HepG2 (cell line): ENCODE data around the gene FAM118A. TPM values are rescaled to one million over a fixed set of nuclear protein-coding genes. Genes with fewer than 3 reads are reported as not detected.
A peak's percentile ranks its signal among the peaks of the same experiment; 100 is the strongest.

Source experiments
- BCL6 ChIP-seq: IDR thresholded peaks from 2 replicates; pipeline ENCODE4 v1.6.1; 2016; ENCODE audit warnings: missing genetic modification reagents, missing compliant biosample characterization
- EEA1 ChIP-seq: sonication (generic); formaldehyde crosslinking; IDR thresholded peaks from 2 replicates; pipeline ENCODE4 v1.5.1; 2020; ENCODE audit warnings: mild to moderate bottlenecking, missing genetic modification reagents, borderline replicate concordance
- FOXC1 ChIP-seq: sonication (generic); formaldehyde crosslinking; IDR thresholded peaks from 2 replicates; pipeline ENCODE4 v1.8.0; 2022; ENCODE audit warnings: mild to moderate bottlenecking, missing genetic modification reagents, borderline replicate concordance
- FOXK1 ChIP-seq: sonication (generic); formaldehyde crosslinking; IDR thresholded peaks from 2 replicates; pipeline ENCODE4 v1.4.0; 2020; ENCODE audit warnings: low read depth, missing genetic modification reagents, borderline replicate concordance
- YEATS2 ChIP-seq: sonication (generic); formaldehyde crosslinking; IDR thresholded peaks from 2 replicates; pipeline ENCODE4 v1.4.0; 2020; ENCODE audit warnings: missing genetic modification reagents, borderline replicate concordance
- ZNF326 ChIP-seq: sonication (generic); formaldehyde crosslinking; IDR thresholded peaks from 2 replicates; pipeline ENCODE4 v1.4.0; 2020; ENCODE audit warnings: missing genetic modification reagents, borderline replicate concordance
- ZNF549 ChIP-seq: sonication (generic); formaldehyde crosslinking; IDR thresholded peaks from 2 replicates; pipeline ENCODE4 v1.5.0; 2020; ENCODE audit warnings: missing genetic modification reagents
- ZNF616 ChIP-seq: sonication (generic); formaldehyde crosslinking; IDR thresholded peaks from 2 replicates; pipeline ENCODE4 v1.5.0; 2020; ENCODE audit warnings: low read depth, mild to moderate bottlenecking, missing genetic modification reagents
- ZNF737 ChIP-seq: sonication (generic); formaldehyde crosslinking; IDR thresholded peaks from 2 replicates; pipeline ENCODE4 v1.5.0; 2020; ENCODE audit warnings: missing genetic modification reagents, mild to moderate bottlenecking, borderline replicate concordance
- ZNF878 ChIP-seq: sonication (generic); formaldehyde crosslinking; IDR thresholded peaks from 2 replicates; pipeline ENCODE4 v1.8.1; 2023; ENCODE audit warnings: mild to moderate bottlenecking, missing genetic modification reagents, moderate library complexity
- polyA plus RNA-seq, 8 experiments: library from polyadenylated mRNA; depleted of rRNA in 3 of 8; stranded (reverse) in 7 of 8; unstranded in 1 of 8; fragments of >200 nt; fragmentation: Illumina TruSeq in 4 of 8; extraction: Trizol in 4 of 8; gene quantifications; 2 replicates each; pipeline versions ENCODE4 v1.2.1 to v1.2.3, GENCODE V29; 2011 to 2016; ENCODE audit warnings: low read depth in 4 of 8, missing spikeins in 1 of 8, mixed read lengths in 1 of 8; ENCODE audit not compliant: insufficient read depth in 1 of 8
- total RNA-seq, 5 experiments: library from RNA; depleted of rRNA; stranded (reverse); fragments of >200 nt; fragmentation: Illumina TruSeq; extraction: Trizol; gene quantifications; 2 replicates each; pipeline ENCODE4 v1.2.3, GENCODE V29; 2016; ENCODE audit warnings: low read depth in 1 of 5
- TF ChIP-seq, protein P1 (sequence below): sonication (generic); formaldehyde crosslinking; conservative IDR thresholded peaks from 2 replicates; pipeline ENCODE4 v1.4.0; 2020; ENCODE audit warnings: mild to moderate bottlenecking, missing genetic modification reagents, moderate library complexity
- TF ChIP-seq, protein P2 (sequence below): IDR thresholded peaks from 2 replicates; pipeline ENCODE4 v1.6.1; 2016
- TF ChIP-seq, protein P3 (sequence below): sonication (generic); formaldehyde crosslinking; IDR thresholded peaks from 2 replicates; pipeline ENCODE4 v1.5.0; 2020; ENCODE audit warnings: mild to moderate bottlenecking, missing genetic modification reagents
- TF ChIP-seq, protein P4 (sequence below): sonication (generic); formaldehyde crosslinking; IDR thresholded peaks from 2 replicates; pipeline ENCODE4 v1.4.0; 2020; ENCODE audit warnings: mild to moderate bottlenecking, missing genetic modification reagents
- TF ChIP-seq, protein P5 (sequence below): sonication (generic); formaldehyde crosslinking; IDR thresholded peaks from 2 replicates; pipeline ENCODE4 v1.5.1; 2020; ENCODE audit warnings: missing genetic modification reagents, mild to moderate bottlenecking, borderline replicate concordance

The FAM118A gene
- total and polyA plus RNA-seq, 2 of the 13 experiments (the other 11 are each of a cell fraction or from before 2014, with no cell fraction given): 36.7 to 48.2 TPM

DNA sequence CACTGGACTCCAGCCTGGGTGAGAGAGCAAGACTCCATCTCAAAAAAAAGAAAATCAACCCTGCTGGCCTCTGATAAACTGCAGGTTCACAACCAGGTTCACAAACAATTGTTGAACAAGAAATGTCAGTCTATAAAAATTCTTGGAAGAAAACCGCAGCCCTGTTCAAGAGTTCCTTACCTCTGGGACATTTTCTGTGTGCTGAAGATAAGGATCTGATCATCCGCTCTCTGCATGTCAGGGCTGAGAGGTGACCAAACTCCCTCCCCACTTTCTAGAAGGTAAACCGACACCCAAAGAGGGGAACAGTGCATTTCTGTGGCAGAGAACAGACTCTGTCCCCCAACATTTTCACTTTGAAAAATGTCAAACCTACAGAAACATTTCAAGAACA lies 29.1 kb upstream of the FAM118A start (continued):
- TF ChIP-seq, protein P1, sequence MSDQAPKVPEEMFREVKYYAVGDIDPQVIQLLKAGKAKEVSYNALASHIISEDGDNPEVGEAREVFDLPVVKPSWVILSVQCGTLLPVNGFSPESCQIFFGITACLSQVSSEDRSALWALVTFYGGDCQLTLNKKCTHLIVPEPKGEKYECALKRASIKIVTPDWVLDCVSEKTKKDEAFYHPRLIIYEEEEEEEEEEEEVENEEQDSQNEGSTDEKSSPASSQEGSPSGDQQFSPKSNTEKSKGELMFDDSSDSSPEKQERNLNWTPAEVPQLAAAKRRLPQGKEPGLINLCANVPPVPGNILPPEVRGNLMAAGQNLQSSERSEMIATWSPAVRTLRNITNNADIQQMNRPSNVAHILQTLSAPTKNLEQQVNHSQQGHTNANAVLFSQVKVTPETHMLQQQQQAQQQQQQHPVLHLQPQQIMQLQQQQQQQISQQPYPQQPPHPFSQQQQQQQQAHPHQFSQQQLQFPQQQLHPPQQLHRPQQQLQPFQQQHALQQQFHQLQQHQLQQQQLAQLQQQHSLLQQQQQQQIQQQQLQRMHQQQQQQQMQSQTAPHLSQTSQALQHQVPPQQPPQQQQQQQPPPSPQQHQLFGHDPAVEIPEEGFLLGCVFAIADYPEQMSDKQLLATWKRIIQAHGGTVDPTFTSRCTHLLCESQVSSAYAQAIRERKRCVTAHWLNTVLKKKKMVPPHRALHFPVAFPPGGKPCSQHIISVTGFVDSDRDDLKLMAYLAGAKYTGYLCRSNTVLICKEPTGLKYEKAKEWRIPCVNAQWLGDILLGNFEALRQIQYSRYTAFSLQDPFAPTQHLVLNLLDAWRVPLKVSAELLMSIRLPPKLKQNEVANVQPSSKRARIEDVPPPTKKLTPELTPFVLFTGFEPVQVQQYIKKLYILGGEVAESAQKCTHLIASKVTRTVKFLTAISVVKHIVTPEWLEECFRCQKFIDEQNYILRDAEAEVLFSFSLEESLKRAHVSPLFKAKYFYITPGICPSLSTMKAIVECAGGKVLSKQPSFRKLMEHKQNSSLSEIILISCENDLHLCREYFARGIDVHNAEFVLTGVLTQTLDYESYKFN (CRISPR knock-in tag): no peak
- TF ChIP-seq, protein P2, sequence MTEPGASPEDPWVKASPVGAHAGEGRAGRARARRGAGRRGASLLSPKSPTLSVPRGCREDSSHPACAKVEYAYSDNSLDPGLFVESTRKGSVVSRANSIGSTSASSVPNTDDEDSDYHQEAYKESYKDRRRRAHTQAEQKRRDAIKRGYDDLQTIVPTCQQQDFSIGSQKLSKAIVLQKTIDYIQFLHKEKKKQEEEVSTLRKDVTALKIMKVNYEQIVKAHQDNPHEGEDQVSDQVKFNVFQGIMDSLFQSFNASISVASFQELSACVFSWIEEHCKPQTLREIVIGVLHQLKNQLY: peak; percentile 87
- TF ChIP-seq BCL6 (peak; percentile 55; the same call in 1 of the 2 replicates), ZNF616 (no peak), ZNF878 (CRISPR knock-in tag) (no peak), ZNF549 (CRISPR knock-in tag) (no peak), FOXC1 (CRISPR knock-in tag) (no peak), ZNF737 (CRISPR knock-in tag) (no peak), EEA1 (no peak), FOXK1 (CRISPR knock-in tag) (no peak), YEATS2 (peak; percentile 29; the same call in 1 of the 2 replicates), ZNF326 (CRISPR knock-in tag) (no peak)
- TF ChIP-seq, protein P3, sequence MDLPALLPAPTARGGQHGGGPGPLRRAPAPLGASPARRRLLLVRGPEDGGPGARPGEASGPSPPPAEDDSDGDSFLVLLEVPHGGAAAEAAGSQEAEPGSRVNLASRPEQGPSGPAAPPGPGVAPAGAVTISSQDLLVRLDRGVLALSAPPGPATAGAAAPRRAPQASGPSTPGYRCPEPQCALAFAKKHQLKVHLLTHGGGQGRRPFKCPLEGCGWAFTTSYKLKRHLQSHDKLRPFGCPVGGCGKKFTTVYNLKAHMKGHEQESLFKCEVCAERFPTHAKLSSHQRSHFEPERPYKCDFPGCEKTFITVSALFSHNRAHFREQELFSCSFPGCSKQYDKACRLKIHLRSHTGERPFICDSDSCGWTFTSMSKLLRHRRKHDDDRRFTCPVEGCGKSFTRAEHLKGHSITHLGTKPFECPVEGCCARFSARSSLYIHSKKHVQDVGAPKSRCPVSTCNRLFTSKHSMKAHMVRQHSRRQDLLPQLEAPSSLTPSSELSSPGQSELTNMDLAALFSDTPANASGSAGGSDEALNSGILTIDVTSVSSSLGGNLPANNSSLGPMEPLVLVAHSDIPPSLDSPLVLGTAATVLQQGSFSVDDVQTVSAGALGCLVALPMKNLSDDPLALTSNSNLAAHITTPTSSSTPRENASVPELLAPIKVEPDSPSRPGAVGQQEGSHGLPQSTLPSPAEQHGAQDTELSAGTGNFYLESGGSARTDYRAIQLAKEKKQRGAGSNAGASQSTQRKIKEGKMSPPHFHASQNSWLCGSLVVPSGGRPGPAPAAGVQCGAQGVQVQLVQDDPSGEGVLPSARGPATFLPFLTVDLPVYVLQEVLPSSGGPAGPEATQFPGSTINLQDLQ (CRISPR knock-in tag): no peak
- TF ChIP-seq, protein P4, sequence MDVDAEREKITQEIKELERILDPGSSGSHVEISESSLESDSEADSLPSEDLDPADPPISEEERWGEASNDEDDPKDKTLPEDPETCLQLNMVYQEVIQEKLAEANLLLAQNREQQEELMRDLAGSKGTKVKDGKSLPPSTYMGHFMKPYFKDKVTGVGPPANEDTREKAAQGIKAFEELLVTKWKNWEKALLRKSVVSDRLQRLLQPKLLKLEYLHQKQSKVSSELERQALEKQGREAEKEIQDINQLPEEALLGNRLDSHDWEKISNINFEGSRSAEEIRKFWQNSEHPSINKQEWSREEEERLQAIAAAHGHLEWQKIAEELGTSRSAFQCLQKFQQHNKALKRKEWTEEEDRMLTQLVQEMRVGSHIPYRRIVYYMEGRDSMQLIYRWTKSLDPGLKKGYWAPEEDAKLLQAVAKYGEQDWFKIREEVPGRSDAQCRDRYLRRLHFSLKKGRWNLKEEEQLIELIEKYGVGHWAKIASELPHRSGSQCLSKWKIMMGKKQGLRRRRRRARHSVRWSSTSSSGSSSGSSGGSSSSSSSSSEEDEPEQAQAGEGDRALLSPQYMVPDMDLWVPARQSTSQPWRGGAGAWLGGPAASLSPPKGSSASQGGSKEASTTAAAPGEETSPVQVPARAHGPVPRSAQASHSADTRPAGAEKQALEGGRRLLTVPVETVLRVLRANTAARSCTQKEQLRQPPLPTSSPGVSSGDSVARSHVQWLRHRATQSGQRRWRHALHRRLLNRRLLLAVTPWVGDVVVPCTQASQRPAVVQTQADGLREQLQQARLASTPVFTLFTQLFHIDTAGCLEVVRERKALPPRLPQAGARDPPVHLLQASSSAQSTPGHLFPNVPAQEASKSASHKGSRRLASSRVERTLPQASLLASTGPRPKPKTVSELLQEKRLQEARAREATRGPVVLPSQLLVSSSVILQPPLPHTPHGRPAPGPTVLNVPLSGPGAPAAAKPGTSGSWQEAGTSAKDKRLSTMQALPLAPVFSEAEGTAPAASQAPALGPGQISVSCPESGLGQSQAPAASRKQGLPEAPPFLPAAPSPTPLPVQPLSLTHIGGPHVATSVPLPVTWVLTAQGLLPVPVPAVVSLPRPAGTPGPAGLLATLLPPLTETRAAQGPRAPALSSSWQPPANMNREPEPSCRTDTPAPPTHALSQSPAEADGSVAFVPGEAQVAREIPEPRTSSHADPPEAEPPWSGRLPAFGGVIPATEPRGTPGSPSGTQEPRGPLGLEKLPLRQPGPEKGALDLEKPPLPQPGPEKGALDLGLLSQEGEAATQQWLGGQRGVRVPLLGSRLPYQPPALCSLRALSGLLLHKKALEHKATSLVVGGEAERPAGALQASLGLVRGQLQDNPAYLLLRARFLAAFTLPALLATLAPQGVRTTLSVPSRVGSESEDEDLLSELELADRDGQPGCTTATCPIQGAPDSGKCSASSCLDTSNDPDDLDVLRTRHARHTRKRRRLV (CRISPR knock-in tag): no peak
- TF ChIP-seq, protein P5, sequence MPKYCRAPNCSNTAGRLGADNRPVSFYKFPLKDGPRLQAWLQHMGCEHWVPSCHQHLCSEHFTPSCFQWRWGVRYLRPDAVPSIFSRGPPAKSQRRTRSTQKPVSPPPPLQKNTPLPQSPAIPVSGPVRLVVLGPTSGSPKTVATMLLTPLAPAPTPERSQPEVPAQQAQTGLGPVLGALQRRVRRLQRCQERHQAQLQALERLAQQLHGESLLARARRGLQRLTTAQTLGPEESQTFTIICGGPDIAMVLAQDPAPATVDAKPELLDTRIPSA (CRISPR knock-in tag): no peak
